Endometrial microvascular endothelial cells (primary cell): ENCODE measurements around the gene GMNC. TPM values are rescaled to one million over a fixed set of nuclear protein-coding genes. Genes with fewer than 3 reads are reported as not detected.

Experiments
- in situ Hi-C: cut with HindIII; loops from 2 replicates; pipeline ENCODE4 v1.10.0; 2017; ENCODE audit warnings: low sequenced_read_pairs, low pct_unique_long_range_greater_than_20kb; ENCODE audit errors: inconsistent ontology term
- total RNA-seq: library from RNA; depleted of rRNA; stranded (reverse); fragments of >200 nt; gene quantifications from one replicate; pipeline ENCODE4 v1.2.3, GENCODE V29; 2015; ENCODE audit errors: inconsistent ontology term

GMNC gene
- total RNA-seq, 1 donor from 2014 or later, result 1.2 TPM

- in situ Hi-C loops, result no loop called here
Measured at GRCh38 chr3:190854062-190854461, 8.4 kb downstream of the GMNC start.

- in situ Hi-C loops, result no loop called here
Measured at GRCh38 chr3:190853464-190853863, 9.0 kb downstream of the GMNC start.

GRCh38 chr3:190849607-190850006 lies 12.9 kb downstream of the GMNC start:
- in situ Hi-C loops, result no loop called here

- in situ Hi-C loops, result no loop called here
Measured at GRCh38 chr3:190848870-190849269, 13.6 kb downstream of the GMNC start.

GRCh38 chr3:190847436-190847835 lies 15.1 kb downstream of the GMNC start:
- in situ Hi-C loops, result no loop called here

GRCh38 chr3:190840146-190840545 lies 22.3 kb downstream of the GMNC start:
- in situ Hi-C loops, result no loop called here

GRCh38 chr3:190831225-190831624 lies 31.3 kb downstream of the GMNC start:
- in situ Hi-C loops, result no loop called here

GRCh38 chr3:190830031-190830430 lies 32.5 kb downstream of the GMNC start:
- in situ Hi-C loops, result no loop called here

GRCh38 chr3:190826018-190826417 lies 36.5 kb downstream of the GMNC start:
- in situ Hi-C loops, result no loop called here

GRCh38 chr3:190825386-190826016 lies 37.0 kb downstream of the GMNC start:
- in situ Hi-C loops, result no loop called here

GRCh38 chr3:190811775-190812480 lies 50.6 kb downstream of the GMNC start:
- in situ Hi-C loops, result no loop called here

- in situ Hi-C loops, result no loop called here
Measured at GRCh38 chr3:190810957-190811356, 51.5 kb downstream of the GMNC start.

GRCh38 chr3:190809351-190809750 lies 53.1 kb downstream of the GMNC start:
- in situ Hi-C loops, result no loop called here

GRCh38 chr3:190807719-190808375 lies 54.6 kb downstream of the GMNC start:
- in situ Hi-C loops, result no loop called here
